ENCODE results near the gene DIP2C. TPM values are rescaled to one million over a fixed set of nuclear protein-coding genes. Genes with fewer than 3 reads are reported as not detected.

Gene DIP2C
- total RNA-seq, 1 donor from 2014 or later, result 30.8 TPM

DNA sequence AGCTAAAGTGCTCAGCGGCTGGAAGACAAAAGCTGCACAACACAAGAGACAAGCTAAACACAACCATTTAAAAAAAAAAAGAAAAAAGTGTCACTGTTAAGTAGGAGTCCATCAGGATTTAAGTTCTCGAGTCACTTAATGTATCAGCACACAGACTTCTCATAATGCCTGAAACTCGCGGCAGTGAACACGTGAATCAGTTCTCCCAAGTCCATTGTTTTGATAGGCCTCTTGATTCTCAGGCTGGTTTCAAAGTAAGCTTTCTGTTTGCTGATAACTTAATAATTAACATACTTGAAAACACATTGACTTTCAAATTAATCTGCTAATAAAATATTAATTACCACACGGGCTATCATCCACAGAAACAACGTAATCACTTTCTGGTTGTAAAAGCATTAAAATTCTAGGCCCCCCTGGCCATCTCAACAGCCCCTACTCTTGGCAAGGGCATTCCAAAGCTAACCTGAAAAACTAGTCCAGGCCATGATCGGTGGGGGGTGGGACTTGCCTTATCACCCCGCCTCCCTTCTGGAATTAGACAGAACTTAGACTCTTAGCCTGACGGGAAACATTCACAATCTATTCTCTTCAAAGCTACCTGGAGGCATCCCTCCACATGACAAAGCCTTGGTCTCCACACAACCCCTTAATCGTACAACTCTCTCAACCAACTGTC lies 129.0 kb downstream of the DIP2C start:
- Histone ChIP-seq H3K9me3 (replicated peaks) (peaks cover 11% of the 10 kb centered on the region), H3K27ac (replicated peaks) (no peak overlapping the region), H3K4me3 (no peak overlapping the region), H3K36me3 (no peaks in the 10 kb centered on the region), H3K4me1 (peaks cover 62% of the 10 kb centered on the region), H3K27me3 (ENCODE audit: low read depth) (no peaks in the 10 kb centered on the region)
- intact Hi-C loops (cut with micrococcal nuclease), result no loop called here
- no peak for DNase-seq
- TF ChIP-seq, protein P1, sequence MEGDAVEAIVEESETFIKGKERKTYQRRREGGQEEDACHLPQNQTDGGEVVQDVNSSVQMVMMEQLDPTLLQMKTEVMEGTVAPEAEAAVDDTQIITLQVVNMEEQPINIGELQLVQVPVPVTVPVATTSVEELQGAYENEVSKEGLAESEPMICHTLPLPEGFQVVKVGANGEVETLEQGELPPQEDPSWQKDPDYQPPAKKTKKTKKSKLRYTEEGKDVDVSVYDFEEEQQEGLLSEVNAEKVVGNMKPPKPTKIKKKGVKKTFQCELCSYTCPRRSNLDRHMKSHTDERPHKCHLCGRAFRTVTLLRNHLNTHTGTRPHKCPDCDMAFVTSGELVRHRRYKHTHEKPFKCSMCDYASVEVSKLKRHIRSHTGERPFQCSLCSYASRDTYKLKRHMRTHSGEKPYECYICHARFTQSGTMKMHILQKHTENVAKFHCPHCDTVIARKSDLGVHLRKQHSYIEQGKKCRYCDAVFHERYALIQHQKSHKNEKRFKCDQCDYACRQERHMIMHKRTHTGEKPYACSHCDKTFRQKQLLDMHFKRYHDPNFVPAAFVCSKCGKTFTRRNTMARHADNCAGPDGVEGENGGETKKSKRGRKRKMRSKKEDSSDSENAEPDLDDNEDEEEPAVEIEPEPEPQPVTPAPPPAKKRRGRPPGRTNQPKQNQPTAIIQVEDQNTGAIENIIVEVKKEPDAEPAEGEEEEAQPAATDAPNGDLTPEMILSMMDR (IDR thresholded peaks at IDR 0.05; ENCODE audit: borderline replicate concordance), result no peak

DNA sequence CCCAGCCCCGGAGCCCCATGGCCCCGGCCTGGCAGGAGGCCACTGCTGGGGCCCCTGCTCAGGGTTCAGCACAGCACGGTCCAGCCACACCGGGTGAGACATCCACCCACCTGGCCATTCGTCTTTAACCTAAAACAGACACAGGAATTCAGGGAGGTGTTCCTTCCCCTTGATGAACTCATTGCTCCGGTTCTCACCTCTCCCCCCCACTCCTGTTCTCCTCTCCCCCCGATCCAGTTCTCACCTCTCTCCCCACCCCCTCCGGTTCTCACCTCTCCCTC lies 129.8 kb downstream of the DIP2C start:
- TF ChIP-seq, protein P1 (IDR thresholded peaks at IDR 0.05; ENCODE audit: borderline replicate concordance), result no peak
- H3K36me3 ChIP-seq, result no peaks in the 10 kb centered on the region
- peaks cover 64% of the 10 kb centered on the region for H3K4me1 ChIP-seq
- no peak for DNase-seq
- intact Hi-C loops (cut with micrococcal nuclease), result no loop called here
- H3K9me3 ChIP-seq (replicated peaks), result peaks cover 11% of the 10 kb centered on the region
- no peak overlapping the region for H3K4me3 ChIP-seq
- no peaks in the 10 kb centered on the region for H3K27me3 ChIP-seq (ENCODE audit: low read depth)
- H3K27ac ChIP-seq (replicated peaks), result no peak overlapping the region

DNA sequence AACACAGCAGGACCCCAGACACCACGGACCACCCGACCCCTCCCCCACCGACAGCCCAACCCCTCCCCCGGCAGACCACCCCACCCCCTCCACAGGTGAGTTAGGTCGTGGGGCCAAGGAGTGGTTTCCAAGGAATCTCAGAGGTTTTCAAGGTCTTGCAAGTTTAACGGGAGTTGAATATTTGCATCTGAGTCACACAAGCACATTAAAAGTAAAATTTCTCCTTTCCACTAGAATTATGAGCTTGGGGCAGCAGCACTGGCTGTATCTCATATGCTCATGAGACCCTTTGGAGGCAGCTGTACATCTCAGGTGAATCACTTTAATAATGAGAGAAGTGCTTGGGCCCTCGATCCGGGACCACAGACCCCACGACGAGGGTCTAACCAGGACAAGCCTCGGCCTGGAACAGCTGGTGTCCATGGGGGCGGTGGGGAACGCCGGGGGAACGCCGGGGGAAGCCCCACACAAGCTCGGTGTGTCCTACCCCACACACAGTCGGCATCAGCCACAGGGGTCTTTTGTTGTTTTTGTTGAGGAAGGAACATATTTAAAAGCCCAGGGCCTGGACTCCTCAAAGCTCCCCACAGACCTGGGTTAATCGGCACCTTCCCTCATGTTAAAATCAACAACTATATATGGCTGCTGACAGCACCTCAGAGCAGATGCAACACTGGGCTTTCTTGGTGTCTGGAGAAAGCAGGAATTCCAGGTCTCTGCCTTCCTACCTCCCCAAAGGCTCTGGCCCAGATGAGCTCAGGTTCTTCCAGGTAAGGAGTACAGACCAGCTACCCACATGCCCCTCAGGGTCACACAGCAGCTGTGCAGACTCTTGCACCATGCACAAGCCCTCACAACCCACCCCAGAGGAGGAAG lies 130.3 kb downstream of the DIP2C start:
- intact Hi-C loops (cut with micrococcal nuclease), result no loop called here
- H3K27me3 ChIP-seq (ENCODE audit: low read depth), result no peaks in the 10 kb centered on the region
- peaks cover 6% of the 10 kb centered on the region for H3K9me3 ChIP-seq (replicated peaks)
- TF ChIP-seq, protein P1 (IDR thresholded peaks at IDR 0.05; ENCODE audit: borderline replicate concordance), result no peak
- no peak overlapping the region for H3K27ac ChIP-seq (replicated peaks)
- DNase-seq, result no peak
- no peaks in the 10 kb centered on the region for H3K36me3 ChIP-seq
- peaks cover 64% of the 10 kb centered on the region for H3K4me1 ChIP-seq
- no peak overlapping the region for H3K4me3 ChIP-seq

DNA sequence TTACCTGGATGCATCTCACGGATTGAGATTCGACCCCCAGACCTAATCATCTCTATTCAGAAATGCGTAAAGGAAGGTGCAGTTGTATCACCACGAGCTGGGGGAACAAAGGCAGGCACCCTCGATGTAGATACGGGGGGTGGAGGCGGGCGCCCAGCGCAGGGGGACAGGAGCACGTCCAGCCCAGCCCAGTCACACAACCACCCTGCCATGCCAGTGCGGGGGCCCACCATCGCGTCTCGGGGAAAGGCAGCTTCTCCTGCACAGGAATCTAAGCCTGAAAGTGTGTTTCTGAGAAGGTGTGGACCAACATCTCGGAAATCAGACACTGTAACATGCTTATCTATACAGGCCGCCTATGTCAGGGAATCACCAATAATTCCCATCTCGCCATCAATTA lies 131.1 kb downstream of the DIP2C start:
- no peak overlapping the region for H3K27ac ChIP-seq (replicated peaks)
- peaks cover 64% of the 10 kb centered on the region for H3K4me1 ChIP-seq
- H3K27me3 ChIP-seq (ENCODE audit: low read depth), result no peaks in the 10 kb centered on the region
- no peaks in the 10 kb centered on the region for H3K9me3 ChIP-seq (replicated peaks)
- no peaks in the 10 kb centered on the region for H3K36me3 ChIP-seq
- no peak for DNase-seq
- no peak overlapping the region for H3K4me3 ChIP-seq
- TF ChIP-seq, protein P1 (IDR thresholded peaks at IDR 0.05; ENCODE audit: borderline replicate concordance), result no peak
- intact Hi-C loops (cut with micrococcal nuclease), result no loop called here

DNA sequence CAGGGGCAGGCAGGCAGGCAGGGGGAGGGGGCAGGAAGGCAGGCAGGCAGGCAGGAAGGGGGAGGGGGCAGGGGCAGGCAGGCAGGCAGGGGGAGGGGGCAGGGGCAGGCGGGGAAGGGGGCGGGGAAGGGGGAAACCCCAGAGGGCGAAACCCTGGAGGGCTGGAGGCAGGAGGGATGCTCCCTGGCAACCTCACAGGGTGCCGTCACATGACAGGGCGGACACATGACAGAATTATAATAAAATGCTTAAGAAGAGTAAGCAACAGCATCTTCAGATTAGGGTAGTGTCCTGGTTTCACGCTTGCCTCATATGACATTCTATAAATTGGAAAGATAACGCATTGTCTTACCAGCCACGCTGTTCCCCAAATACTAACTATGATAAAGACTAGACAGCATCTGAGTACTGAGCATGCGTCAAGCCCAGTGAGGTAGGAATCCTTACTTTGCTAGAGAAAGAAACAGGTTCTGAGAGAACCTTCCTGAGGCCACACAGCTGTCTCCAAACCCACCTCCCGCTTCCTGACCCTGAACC lies 131.6 kb downstream of the DIP2C start:
- Histone ChIP-seq H3K4me3 (no peak overlapping the region), H3K9me3 (replicated peaks) (no peaks in the 10 kb centered on the region), H3K27me3 (ENCODE audit: low read depth) (no peaks in the 10 kb centered on the region), H3K36me3 (no peaks in the 10 kb centered on the region), H3K4me1 (peaks cover 65% of the 10 kb centered on the region), H3K27ac (replicated peaks) (no peak overlapping the region)
- intact Hi-C loops (cut with micrococcal nuclease), result no loop called here
- no peak for DNase-seq
- TF ChIP-seq, protein P1 (IDR thresholded peaks at IDR 0.05; ENCODE audit: borderline replicate concordance), result no peak
